SH-SY5Y (cell line): ENCODE results near the gene IFNA10.
"Not testable (repeated sequence)": the region's sequence is repeated elsewhere in the genome, so short reads cannot be mapped to it uniquely, and the experiment has no call there.

Experiments used
- GATA2 ChIP-seq: IDR thresholded peaks from 2 replicates; pipeline ENCODE4 v1.6.1; 2011; ENCODE audit warnings: mild to moderate bottlenecking, low read depth, low read length
- GATA3 ChIP-seq: IDR thresholded peaks from 2 replicates; pipeline ENCODE4 v1.6.1; 2011; ENCODE audit warnings: low read depth, mild to moderate bottlenecking, low read length, moderate library complexity

The IFNA10 gene

DNA sequence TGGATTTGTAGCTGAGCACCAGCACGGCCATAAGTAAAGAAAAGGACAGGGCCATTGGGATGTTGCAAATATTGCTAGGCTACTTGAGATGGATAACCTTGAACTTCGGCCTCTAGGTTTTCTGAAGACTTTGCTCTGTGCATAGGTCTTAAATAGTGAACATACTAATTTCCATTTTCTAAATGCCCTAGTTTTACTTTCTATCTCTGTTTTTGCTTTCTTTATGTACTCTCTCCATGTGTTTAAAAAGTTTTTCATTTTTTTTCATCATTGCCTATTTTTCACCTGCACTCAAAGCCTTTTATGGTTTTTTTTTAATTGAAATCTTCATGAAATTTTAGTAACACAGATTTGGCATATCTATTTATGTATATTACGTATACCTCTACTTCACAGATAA is at the start of gene IFNA10:
Gene IFNA10, minus strand, starts transcription at position 101 of the 400 bp plus-strand sequence. Its CDS starts 46 bp downstream, at position 55.
- not testable (repeated sequence) for TF ChIP-seq GATA3, GATA2

DNA sequence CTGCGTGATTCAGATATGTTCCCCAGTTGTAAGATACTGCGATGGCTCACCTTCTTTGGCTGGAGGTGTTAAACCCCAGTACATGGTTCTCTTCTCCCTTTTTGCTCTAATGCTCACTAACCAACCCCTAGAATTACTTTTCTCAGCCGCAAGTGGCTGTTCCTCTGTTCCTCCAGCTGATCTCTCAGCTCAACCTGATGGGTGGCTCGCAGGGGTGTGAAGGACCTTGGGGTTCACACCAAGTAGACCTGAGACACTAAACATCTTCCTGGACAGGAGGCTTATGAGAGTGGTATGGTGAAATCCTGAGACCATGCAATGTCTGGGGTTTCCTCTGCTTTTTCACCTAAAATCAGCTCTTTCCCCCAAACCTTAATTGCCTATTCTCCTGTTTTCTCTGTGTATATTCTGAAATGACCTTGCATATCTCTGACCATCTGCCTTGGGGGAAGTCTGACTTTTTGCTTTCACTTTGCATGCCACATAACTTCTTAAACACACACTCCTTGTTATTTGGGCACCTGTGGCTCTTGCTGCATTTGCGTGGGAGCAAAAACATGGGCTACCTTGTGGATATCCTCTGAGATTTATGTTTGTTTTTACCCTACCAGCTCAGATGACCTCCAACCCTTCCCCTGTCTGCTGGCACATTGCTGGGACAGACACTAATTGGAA is 48.7 kb upstream of the IFNA10 start:
- no peak for TF ChIP-seq GATA3
- TF ChIP-seq GATA2: no peak

DNA sequence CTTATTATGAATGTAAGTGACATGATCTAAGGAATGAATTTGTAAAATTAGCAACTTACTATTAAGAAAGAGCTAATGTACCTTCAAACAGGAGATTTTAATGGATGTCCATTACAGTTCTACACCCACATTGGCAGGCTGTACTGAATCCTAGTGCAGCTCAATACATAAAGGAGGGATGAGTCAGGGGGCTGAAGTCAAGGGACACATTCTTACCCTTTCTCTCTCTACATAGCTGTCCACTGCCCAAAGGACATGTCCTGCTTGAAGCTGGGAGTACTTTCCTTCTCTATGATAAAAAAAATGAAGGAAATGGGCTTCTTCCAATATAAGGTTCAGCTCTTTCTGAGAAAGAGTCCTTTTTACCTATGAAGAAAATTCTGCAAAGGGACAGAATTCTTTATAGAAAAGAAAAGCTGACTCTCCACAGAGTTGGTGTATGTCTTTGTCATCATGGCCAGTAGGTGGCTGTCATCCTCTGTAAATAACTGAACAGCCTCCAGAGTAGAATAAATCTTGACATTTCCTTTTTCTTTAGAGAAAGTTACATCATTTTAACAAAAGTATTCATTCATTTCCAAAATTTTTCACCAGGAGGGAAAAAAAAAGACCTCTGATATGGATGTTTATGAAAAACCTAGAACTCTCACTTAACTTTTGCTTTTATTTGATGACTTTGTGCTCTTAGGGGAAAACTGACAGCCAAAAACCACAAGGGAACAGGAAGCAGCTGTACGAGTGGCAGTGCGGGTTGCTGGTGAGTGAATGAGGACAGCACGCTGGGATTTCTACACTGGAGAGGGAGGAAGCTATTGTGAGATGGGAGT is 46.0 kb upstream of the IFNA10 start:
- no peak for TF ChIP-seq GATA3
- TF ChIP-seq GATA2: no peak

DNA sequence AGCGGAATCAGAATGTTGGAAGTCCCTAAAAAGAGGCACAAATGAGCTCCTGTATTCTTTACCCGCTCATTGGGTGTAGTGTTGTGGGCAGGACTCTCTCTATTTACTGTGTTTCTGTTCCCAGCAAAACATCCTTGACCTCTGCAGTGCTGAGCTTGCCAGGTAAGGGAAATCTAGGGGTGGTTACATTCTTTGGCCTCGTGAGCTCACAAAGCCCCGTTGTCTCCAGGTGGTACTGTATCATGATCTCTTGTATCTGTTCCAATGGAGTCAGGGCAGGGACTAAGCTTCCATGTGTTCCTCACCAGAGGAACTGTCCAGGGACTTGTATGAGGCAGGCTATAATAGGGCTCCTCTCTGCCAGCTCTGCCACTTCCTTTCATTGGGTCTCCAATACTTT is 44.7 kb upstream of the IFNA10 start:
- TF ChIP-seq GATA2: no peak
- TF ChIP-seq GATA3: no peak

DNA sequence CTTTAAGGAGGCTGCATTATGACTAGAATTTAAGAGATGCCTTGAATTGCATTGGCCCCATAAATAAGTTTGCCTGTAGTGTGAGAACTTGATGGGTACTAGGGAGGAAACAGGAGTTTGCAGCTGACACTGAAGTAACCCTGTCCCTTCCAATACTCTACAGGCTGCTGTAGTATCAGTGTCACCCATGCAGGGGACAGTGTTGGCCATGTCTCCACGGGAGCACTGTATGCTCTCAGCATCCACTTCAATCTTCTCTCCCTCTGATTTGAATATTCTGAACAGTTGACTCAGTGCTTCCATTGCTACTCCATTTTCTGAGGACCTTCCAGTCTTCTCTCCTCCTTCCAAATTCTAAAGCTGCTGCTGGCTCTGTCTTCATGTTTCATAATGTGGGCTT is 44.2 kb upstream of the IFNA10 start:
- TF ChIP-seq GATA2 (no peak), GATA3 (no peak)

DNA sequence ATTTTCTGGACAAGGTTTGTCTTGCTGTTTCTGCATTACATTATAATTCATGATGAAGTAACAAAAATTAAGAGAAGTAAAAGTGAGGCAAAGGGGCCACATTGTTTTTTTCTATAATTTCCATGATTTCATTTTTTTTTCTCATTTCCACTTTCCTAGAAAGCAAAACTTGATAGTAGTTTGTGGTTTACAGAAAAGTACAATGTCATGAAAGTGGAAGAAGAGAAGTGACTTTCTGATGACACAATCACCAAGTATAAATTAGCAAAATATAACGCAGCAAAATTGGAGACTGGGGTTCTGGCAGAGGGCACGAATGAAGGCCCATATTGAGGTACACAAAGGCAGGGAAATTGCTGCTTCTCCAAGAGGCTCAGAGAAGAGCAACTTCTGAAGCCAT is 37.9 kb upstream of the IFNA10 start:
- TF ChIP-seq GATA2 (no peak), GATA3 (no peak)

DNA sequence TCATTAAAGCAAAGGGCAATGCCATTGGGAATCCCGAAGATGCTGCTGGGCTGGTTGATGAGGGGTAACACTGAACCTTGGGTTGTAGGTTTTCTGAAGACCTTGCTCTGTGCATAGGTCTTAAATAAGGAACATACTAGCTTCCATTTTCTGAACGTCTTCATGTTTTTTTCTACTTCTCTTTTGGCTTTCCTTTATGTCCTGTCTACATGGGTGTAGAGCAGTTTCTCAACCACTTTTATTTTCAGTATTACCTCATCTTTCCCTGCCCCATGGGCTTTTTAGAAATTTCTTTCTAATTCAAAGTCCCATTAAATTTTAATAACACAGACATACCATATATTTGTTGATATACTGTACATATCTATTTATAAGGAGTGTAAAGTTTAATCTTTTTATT is 33.0 kb upstream of the IFNA10 start, which contains the start of gene IFNA14:
Gene IFNA14, minus strand, starts transcription at position 95 of the 400 bp plus-strand sequence. Its CDS starts 70 bp downstream, at position 25.
- TF ChIP-seq GATA2 (no peak), GATA3 (no peak)

DNA sequence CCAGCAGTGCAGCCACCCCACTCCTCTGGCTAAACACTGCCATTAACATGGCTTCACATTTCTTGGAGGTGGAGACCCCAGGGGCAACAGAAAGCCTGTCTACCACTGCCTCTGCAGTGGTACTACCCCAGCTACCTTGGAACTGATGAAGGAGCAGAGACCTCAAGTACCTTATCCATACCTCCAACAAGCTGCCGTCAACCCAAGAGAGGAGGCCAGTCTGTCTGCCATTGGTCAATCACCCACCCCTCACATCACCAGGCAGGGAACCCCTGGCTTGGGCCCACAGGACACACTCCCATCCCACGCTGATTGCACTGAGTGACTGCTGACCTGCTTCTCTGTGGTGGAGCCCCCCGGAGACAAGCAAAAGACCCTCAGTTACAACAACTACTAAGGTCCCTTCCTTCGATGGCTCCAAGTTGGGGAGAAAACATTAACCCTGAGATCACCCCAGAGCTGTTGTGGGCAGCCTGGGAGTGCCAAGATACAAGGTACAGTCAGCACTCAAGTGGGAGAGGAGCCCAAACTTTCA is 27.3 kb upstream of the IFNA10 start:
- no peak for TF ChIP-seq GATA3
- no peak for TF ChIP-seq GATA2

DNA sequence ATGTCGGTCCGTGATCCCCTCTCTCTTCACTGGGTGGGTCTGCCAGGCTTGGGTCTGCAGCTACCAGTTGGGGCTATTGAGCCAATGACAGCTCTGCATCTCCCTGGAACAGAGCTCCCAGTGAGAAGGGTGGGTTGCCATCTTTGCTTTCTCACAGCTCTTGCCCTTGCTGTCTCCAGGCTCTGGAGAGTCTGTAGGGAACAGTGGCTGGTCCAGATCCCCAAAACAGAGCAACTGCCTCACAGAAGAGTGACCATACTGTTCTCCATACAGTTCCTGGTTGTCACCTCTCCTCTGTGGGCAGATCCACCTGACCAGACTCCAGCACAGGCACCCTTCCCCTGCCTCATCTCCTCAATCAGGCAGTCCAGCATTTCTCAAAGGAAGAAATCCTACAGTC is 26.3 kb upstream of the IFNA10 start:
- TF ChIP-seq GATA2 (no peak), GATA3 (no peak)

DNA sequence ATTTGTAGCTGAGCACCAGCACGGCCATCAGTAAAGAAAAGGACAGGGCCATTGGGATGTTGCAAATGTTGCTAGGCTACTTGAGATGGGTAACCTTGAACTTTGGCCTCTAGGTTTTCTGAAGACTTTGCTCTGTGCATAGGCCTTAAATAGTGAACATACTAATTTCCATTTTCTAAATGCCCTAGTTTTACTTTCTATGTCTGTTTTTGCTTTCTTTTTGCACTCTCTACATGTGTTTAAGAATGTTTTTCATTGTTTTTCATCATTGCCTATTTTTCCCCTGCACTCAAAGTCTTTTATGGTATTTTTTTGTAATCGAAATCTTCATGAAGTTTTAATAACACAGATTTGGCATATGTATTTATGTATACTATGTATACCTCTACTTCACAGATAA is 21.2 kb upstream of the IFNA10 start, which contains the start of gene IFNA17:
Gene IFNA17, minus strand, starts transcription at position 101 of the 400 bp plus-strand sequence. Its CDS starts 49 bp downstream, at position 52.
- TF ChIP-seq GATA3 (no peak), GATA2 (no peak)

DNA sequence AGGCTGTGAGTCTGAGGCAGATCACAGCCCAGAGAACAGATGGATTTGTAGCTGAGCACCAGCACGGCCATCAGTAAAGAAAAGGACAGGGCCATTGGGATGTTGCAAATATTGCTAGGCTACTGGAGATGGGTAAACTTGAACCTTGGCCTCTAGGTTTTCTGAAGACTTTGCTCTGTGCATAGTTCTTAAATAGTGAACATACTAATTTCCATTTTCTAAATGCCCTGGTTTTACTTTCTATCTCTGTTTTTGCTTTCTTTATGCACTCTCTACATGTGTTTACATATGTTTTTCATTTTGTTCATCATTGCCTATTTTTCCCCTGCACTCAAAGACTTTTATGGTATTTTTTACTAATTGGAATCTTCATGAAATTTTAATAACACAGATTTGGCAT is 10.3 kb upstream of the IFNA10 start, which contains the start of gene IFNA16:
Gene IFNA16, minus strand, starts transcription at position 101 of the 400 bp plus-strand sequence. Its CDS starts 6 bp downstream, at position 95.
- not testable (repeated sequence) for TF ChIP-seq GATA2, GATA3

DNA sequence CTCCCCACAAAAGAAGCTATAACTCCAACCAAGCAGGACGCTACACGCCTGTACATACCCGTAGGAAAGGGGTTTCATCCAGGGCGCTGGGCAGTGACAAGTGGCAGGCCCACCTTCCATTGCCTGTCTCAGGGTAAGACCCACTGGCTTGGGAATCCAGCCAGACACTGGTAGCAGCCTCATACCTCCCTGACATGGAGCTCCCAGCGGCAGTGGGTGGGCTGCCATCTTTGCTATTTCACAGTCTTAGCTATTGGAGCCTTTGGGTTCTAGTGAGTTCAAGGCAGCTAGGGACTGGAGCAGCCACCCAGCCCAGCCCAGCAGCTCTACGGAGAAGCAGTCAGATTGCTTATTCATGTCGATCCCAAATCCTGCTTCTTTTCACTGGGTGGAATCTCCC is 3.4 kb upstream of the IFNA10 start:
- TF ChIP-seq GATA2 (no peak), GATA3 (no peak)

DNA sequence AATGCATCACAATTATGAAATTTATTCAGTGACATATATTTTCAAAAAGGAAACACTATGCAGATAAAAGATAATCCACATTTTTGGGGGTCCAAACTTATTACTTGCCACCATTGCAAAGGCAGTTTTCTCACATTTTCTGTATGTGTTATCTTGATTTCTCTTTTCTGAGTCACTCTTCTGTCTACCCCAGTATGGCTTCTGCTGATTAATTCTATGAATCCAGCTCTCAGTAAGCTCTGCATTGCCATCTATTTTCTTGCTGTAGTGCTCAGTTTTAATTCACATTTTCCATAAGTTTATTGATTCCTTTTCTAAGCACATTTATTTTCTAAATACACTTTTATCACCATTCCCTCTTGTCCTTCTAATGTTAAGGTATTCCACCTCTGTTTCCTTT is 1.7 kb downstream of the IFNA10 start:
- TF ChIP-seq GATA3: no peak
- TF ChIP-seq GATA2: no peak

DNA sequence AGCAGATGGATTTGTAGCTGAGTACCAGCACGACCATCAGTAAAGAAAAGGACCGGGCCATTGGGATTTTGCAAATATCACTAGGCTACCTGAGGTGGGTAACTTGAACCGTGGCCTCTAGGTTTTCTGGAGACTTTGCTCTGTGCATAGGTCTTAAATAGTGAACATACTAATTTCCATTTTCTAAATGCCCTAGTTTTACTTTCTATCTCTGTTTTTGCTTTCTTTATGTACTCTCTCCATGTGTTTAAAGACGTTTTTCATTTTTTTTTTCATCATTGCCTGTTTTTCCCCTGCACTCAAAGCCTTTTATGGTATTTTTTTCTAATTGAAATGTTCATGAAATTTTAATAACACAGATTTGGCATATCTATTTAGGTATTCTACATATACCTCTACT is 4.8 kb downstream of the IFNA10 start, which contains the start of gene IFNA7:
Gene IFNA7, minus strand, starts transcription at position 101 of the 400 bp plus-strand sequence. Its CDS starts 40 bp downstream, at position 61.
- not testable (repeated sequence) for TF ChIP-seq GATA2, GATA3
